ENCODE results near the gene CD82. TPM values are rescaled to one million over a fixed set of nuclear protein-coding genes. Genes with fewer than 3 reads are reported as not detected.

CD82 gene
- total and polyA plus RNA-seq, 2 donors (not counting 1 experiment from before 2014, with no cell fraction given): 192 to 438 TPM

GRCh38 chr11:44582641-44583352 is 17.3 kb downstream of the CD82 start:
- H3K36me3 ChIP-seq (replicated peaks in 1 of 2; ENCODE audit: control extremely low read depth in 1 of 2, control insufficient read depth in 1 of 2, extremely low read depth in 1 of 2, insufficient read depth in 2 of 2, low read length in 1 of 2): peaks cover 2 to 81% of the 10 kb centered on the region in 2 experiments
- Mint-ChIP-seq H3K4me1 (peaks cover 65% of the 10 kb centered on the region), H3K4me3 (no peak overlapping the region), H3K27me3 (no peaks in the 10 kb centered on the region), H3K9me3 (ENCODE audit: insufficient read depth) (no peaks in the 10 kb centered on the region), H3K27ac (peak overlapping the region; percentile 63)
- no peak overlapping the region for H3K4me3 ChIP-seq (ENCODE audit: control extremely low read depth in 1 of 5, extremely low read depth in 1 of 5, insufficient read depth in 1 of 5, low read depth in 2 of 5, low read length in 4 of 5)
- no peak for TF ChIP-seq EZH2 (IDR thresholded peaks at IDR 0.05; ENCODE audit: borderline replicate concordance, insufficient read depth, low read depth, low read length, poor library complexity, severe bottlenecking)
- ChIA-PET POLR2A (interaction anchor here (0.7 kb wide), 1 partner anchor 18 kb away, joined by 3 read pairs; the partner anchor contains the start of gene CD82), CTCF (interaction anchor here (1.0 to 2.3 kb wide), 8 partner anchors 14 to 35 kb away, joined by 3 to 14 read pairs (median 4); no protein-coding TSS in a partner anchor)
- H3K27me3 ChIP-seq (replicated peaks in 1 of 4; ENCODE audit: control extremely low read depth in 1 of 4, control insufficient read depth in 3 of 4, insufficient read depth in 4 of 4, low read length in 3 of 4): no peaks in the 10 kb centered on the region
- peak overlapping the region in 1 of 2 donors; percentile 46 for H3K27ac ChIP-seq (ENCODE audit: low read length in 2 of 2)
- H3K79me2 ChIP-seq (ENCODE audit: control insufficient read depth, insufficient read depth, low read length): peaks cover 92% of the 10 kb centered on the region
- H3K9ac ChIP-seq (ENCODE audit: low read length): no peak overlapping the region
- WGBS (ENCODE audit: insufficient coverage): 100% methylated on average over 1 of the region's 3 CpGs
- intact Hi-C loops (cut with micrococcal nuclease): no loop called here
- ATAC-seq (ENCODE audit: low read depth): no peak
- H3K4me1 ChIP-seq (ENCODE audit: control insufficient read depth in 2 of 2, insufficient read depth in 2 of 2, low read length in 2 of 2): peaks cover 20 to 38% of the 10 kb centered on the region in 2 donors
- no peak overlapping the region for H3K4me2 ChIP-seq (replicated peaks; ENCODE audit: low read depth, low read length, poor library complexity, severe bottlenecking)
- peaks cover 98% of the 10 kb centered on the region for H4K20me1 ChIP-seq (ENCODE audit: control insufficient read depth, insufficient read depth, low read length, poor library complexity, severe bottlenecking)
- no peak for DNase-seq
- no peak overlapping the region for H2AFZ ChIP-seq (ENCODE audit: insufficient read depth, low read depth, low read length, poor library complexity, severe bottlenecking)
- peaks cover 0 to 8% (median 2%) of the 10 kb centered on the region in 3 donors for H3K9me3 ChIP-seq (ENCODE audit: control extremely low read depth in 1 of 3, control insufficient read depth in 2 of 3, insufficient read depth in 1 of 3, low read length in 2 of 3)

- ChIA-PET CTCF (interaction anchor here (1.0 to 2.3 kb wide), 9 partner anchors 10 to 34 kb away, joined by 3 to 14 read pairs (median 4); no protein-coding TSS in a partner anchor), POLR2A (interaction anchor here (0.7 kb wide), 1 partner anchor 18 kb away, joined by 3 read pairs; the partner anchor contains the start of gene CD82)
- no peak overlapping the region for H3K9ac ChIP-seq (ENCODE audit: low read length)
- no peak overlapping the region for H2AFZ ChIP-seq (ENCODE audit: insufficient read depth, low read depth, low read length, poor library complexity, severe bottlenecking)
- WGBS (ENCODE audit: insufficient coverage): no CpG with 5 or more reads among the region's 2 CpGs
- H3K4me3 Mint-ChIP-seq: no peak overlapping the region
- no peaks in the 10 kb centered on the region for H3K9me3 Mint-ChIP-seq (ENCODE audit: insufficient read depth)
- H3K27ac ChIP-seq (ENCODE audit: low read length in 2 of 2): peak overlapping the region in 1 of 2 donors; percentile 46
- H3K27me3 ChIP-seq (replicated peaks in 1 of 4; ENCODE audit: control extremely low read depth in 1 of 4, control insufficient read depth in 3 of 4, insufficient read depth in 4 of 4, low read length in 3 of 4): no peaks in the 10 kb centered on the region
- no peak for ATAC-seq (ENCODE audit: low read depth)
- peaks cover 61% of the 10 kb centered on the region for H3K4me1 Mint-ChIP-seq
- H3K4me2 ChIP-seq (replicated peaks; ENCODE audit: low read depth, low read length, poor library complexity, severe bottlenecking): no peak overlapping the region
- intact Hi-C loops (cut with micrococcal nuclease): no loop called here
- TF ChIP-seq CTCF (IDR thresholded peaks at IDR 0.05): no peak
- no peak for TF ChIP-seq EZH2 (IDR thresholded peaks at IDR 0.05; ENCODE audit: borderline replicate concordance, insufficient read depth, low read depth, low read length, poor library complexity, severe bottlenecking)
- H3K27me3 Mint-ChIP-seq: no peaks in the 10 kb centered on the region
- H3K36me3 ChIP-seq (replicated peaks in 1 of 2; ENCODE audit: control extremely low read depth in 1 of 2, control insufficient read depth in 1 of 2, extremely low read depth in 1 of 2, insufficient read depth in 2 of 2, low read length in 1 of 2): peaks cover 2 to 85% of the 10 kb centered on the region in 2 experiments
- peak overlapping the region; percentile 57 for H3K27ac Mint-ChIP-seq
- no peak for DNase-seq
- H3K4me3 ChIP-seq (ENCODE audit: control extremely low read depth in 1 of 5, extremely low read depth in 1 of 5, insufficient read depth in 1 of 5, low read depth in 2 of 5, low read length in 4 of 5): no peak overlapping the region
- peaks cover 0 to 8% (median 2%) of the 10 kb centered on the region in 3 donors for H3K9me3 ChIP-seq (ENCODE audit: control extremely low read depth in 1 of 3, control insufficient read depth in 2 of 3, insufficient read depth in 1 of 3, low read length in 2 of 3)
- H3K79me2 ChIP-seq (ENCODE audit: control insufficient read depth, insufficient read depth, low read length): peaks cover 87% of the 10 kb centered on the region
- peaks cover 92% of the 10 kb centered on the region for H4K20me1 ChIP-seq (ENCODE audit: control insufficient read depth, insufficient read depth, low read length, poor library complexity, severe bottlenecking)
- H3K4me1 ChIP-seq (ENCODE audit: control insufficient read depth in 2 of 2, insufficient read depth in 2 of 2, low read length in 2 of 2): peaks cover 15 to 33% of the 10 kb centered on the region in 2 donors
Observed at GRCh38 chr11:44583353-44583669, 17.8 kb downstream of the CD82 start.
